ENCODE results near the gene OTOA.
"Not testable (repeated sequence)": the region's sequence is repeated elsewhere in the genome, so short reads cannot be mapped to it uniquely, and the experiment has no call there.

OTOA gene

DNA sequence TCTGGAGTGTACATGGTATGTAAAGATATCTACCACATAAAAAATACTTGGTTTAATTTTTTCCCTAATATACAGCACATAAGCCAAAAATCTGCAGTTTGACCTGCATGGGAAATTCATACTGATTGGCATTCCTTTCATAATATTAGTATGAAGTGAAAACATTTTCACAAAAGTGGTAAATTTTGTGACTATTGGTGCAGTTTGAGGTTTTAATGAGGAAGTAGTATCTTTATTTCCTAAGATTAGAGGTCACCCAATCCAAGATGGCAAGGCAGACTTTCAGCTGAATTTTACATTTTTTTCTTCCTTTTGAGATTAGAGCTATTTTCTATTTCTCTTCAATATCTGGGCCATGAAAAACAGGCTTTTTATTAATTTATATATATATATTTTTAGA, 43.2 kb upstream of the OTOA start:
- no peak for DNase-seq (ENCODE audit: low read depth)
- TF ChIP-seq POLR2A (IDR thresholded peaks at IDR 0.05; ENCODE audit: extremely low read depth, insufficient read length) (no peak), MYC (IDR thresholded peaks at IDR 0.05; ENCODE audit: low read depth, low read length) (no peak), MAX (IDR thresholded peaks at IDR 0.05; ENCODE audit: low read depth, low read length) (no peak), CTCF (IDR thresholded peaks at IDR 0.05; ENCODE audit: low read depth, low read length) (no peak)
- no peak overlapping the region for H3K4me3 ChIP-seq (ENCODE audit: low read depth, low read length)

DNA sequence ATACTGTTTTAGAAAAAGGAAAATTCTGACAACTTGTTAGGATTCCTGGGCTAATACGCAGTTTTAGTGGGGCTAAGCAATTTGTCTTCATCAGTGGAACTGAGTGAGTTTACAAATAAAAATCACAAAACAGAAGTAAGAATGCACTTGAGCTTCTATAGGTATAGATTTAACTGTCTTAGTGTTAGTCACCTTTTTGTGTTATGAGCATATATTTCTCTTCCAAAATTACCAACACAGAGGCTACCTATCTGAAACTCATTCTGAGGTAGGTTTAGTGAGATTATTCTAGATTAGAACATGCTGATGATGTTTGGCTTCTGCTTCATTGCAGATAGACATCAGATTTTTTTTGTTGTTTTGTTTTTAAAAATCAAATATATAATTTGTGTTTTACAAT, 41.2 kb upstream of the OTOA start:
- H3K4me3 ChIP-seq (ENCODE audit: low read depth, low read length) = no peak overlapping the region
- no peak for DNase-seq (ENCODE audit: low read depth)
- no peak for TF ChIP-seq MYC (IDR thresholded peaks at IDR 0.05; ENCODE audit: low read depth, low read length)

GRCh38 chr16:21625026-21625425, 38.7 kb upstream of the OTOA start:
- TF ChIP-seq CTCF (IDR thresholded peaks at IDR 0.05; ENCODE audit: low read depth, low read length) = no peak
- TF ChIP-seq MAX (IDR thresholded peaks at IDR 0.05; ENCODE audit: low read depth, low read length) = no peak
- TF ChIP-seq MYC (IDR thresholded peaks at IDR 0.05; ENCODE audit: low read depth, low read length) = no peak
- no peak for DNase-seq (ENCODE audit: low read depth)
- no peak overlapping the region for H3K4me3 ChIP-seq (ENCODE audit: low read depth, low read length)

- DNase-seq (ENCODE audit: low read depth) = peak; percentile 96
- H3K4me3 ChIP-seq (ENCODE audit: low read depth, low read length) = peak overlapping the region; percentile 37
- TF ChIP-seq POLR2A (IDR thresholded peaks at IDR 0.05; ENCODE audit: extremely low read depth, insufficient read length) = no peak
- TF ChIP-seq MAX (IDR thresholded peaks at IDR 0.05; ENCODE audit: low read depth, low read length) = 0 out of 2 replicates have a peak, but pooled peaks have one; percentile 11
- no peak for TF ChIP-seq CTCF (IDR thresholded peaks at IDR 0.05; ENCODE audit: low read depth, low read length)
- TF ChIP-seq MYC (IDR thresholded peaks at IDR 0.05; ENCODE audit: low read depth, low read length) = 0 out of 2 replicates have a peak, but pooled peaks have one; percentile 5
Measured at GRCh38 chr16:21626659-21627277, 37.0 kb upstream of the OTOA start.

GRCh38 chr16:21628121-21628726, 35.5 kb upstream of the OTOA start:
- TF ChIP-seq POLR2A (IDR thresholded peaks at IDR 0.05; ENCODE audit: extremely low read depth, insufficient read length) (no peak), MAX (IDR thresholded peaks at IDR 0.05; ENCODE audit: low read depth, low read length) (no peak), CTCF (IDR thresholded peaks at IDR 0.05; ENCODE audit: low read depth, low read length) (no peak), MYC (IDR thresholded peaks at IDR 0.05; ENCODE audit: low read depth, low read length) (no peak)
- no peak for DNase-seq (ENCODE audit: low read depth)
- H3K4me3 ChIP-seq (ENCODE audit: low read depth, low read length) = no peak overlapping the region

DNA sequence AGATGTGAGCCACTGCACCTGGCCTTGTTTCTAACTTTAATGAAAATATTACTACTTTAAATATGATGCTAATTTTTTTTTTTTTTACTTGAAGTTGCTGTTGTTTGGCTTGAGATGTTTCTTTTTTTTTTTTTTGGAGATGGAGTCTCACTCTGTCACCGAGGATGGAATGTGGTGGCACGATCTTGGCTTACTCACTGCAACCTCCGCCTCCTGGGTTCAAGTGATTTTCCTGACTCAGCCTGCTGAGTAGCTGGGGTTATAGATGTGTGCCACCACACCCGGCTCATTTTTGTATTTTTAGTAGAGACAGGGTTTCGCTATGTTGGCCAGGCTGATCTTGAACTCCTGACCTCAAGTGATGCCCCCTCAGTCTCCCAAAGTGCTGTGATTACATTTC, 35.0 kb upstream of the OTOA start:
- H3K4me3 ChIP-seq (ENCODE audit: low read depth, low read length) = no peak overlapping the region
- TF ChIP-seq POLR2A (IDR thresholded peaks at IDR 0.05; ENCODE audit: extremely low read depth, insufficient read length) (no peak), MAX (IDR thresholded peaks at IDR 0.05; ENCODE audit: low read depth, low read length) (no peak), CTCF (IDR thresholded peaks at IDR 0.05; ENCODE audit: low read depth, low read length) (no peak), MYC (IDR thresholded peaks at IDR 0.05; ENCODE audit: low read depth, low read length) (no peak)
- no peak for DNase-seq (ENCODE audit: low read depth)

DNA sequence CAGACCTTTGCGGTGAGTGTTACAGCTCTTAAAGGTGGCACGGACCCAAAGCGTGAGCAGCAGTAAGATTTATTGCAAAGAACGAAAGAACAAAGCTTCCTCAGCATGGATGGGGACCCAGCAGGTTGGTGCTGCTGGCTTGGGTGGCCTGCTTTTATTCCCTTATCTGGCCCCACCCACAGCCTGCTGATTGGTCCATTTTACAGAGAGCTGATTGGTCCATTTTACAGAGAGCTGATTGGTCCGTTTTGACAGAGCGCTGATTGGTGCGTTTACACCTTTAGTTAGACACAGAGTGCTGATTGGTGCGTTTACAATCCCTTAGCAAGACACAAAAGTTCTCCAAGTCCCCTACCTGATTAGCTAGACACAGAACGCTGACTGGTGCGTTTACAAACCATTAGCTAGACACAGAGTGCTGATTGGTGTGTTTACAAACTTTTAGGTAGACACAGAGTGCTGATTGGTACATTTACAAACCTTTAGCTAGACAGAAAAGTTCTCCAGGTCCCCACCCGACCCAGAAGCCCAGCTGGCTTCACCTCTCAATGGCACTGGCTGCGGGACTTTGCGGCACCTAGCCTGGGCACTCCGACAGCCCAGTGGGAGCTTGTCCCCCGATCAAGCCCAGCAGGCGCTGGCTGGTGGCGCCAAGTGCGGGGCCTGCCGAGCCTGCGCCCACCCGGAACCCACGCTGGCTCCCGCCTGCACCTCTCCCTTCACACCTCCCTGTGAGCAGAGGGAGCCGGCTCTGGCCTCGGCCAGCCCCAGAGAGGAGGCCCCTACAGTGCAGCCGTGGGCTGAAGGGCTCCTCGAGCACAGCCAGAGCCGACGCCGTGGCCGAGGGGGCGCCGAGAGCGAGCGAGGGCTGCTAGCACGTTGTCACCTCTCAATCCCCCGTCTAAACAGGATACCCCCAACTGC, 33.9 kb upstream of the OTOA start:
- DNase-seq (ENCODE audit: low read depth); H3K4me3 ChIP-seq (ENCODE audit: low read depth, low read length): not testable (repeated sequence)

GRCh38 chr16:21630866-21631265, 32.9 kb upstream of the OTOA start:
- not testable (repeated sequence) for DNase-seq (ENCODE audit: low read depth); H3K4me3 ChIP-seq (ENCODE audit: low read depth, low read length)

GRCh38 chr16:21631376-21631775, 32.4 kb upstream of the OTOA start:
- H3K4me3 ChIP-seq (ENCODE audit: low read depth, low read length); DNase-seq (ENCODE audit: low read depth): not testable (repeated sequence)
